NCI-H1048 (cell line): ENCODE results near the gene ADAM11.
A peak's percentile ranks its signal among the peaks of the same experiment; 100 is the strongest.
"Not testable (repeated sequence)": the region's sequence is repeated elsewhere in the genome, so short reads cannot be mapped to it uniquely, and the experiment has no call there.

Experiments
- DNase-seq: peaks from one replicate; lab custom pipeline; 2025; lab: John Stamatoyannopoulos, UW

Gene ADAM11

GRCh38 chr17:44795421-44795820 lies 36.6 kb downstream of the ADAM11 start:
- DNase-seq = no peak

DNA sequence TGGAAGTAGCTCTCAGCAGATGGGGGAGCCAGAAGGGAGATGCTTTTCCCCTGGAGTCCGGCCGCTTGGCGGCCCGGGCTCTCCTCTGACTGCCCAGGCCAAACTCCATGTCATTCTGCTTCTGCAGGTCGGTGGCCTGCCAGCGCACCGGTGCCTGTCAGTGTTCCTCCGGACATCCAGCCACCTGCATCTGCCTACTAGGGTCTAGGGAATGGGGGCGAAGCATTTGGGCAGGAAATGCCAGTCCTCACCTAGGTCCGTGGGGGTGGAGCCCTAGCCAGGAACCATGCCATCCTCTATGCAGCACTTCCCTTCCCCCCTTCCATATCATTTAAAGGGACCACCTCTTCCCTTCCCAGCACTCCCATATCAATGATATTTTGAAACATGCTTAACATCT lies 37.1 kb downstream of the ADAM11 start:
- DNase-seq = no peak

DNA sequence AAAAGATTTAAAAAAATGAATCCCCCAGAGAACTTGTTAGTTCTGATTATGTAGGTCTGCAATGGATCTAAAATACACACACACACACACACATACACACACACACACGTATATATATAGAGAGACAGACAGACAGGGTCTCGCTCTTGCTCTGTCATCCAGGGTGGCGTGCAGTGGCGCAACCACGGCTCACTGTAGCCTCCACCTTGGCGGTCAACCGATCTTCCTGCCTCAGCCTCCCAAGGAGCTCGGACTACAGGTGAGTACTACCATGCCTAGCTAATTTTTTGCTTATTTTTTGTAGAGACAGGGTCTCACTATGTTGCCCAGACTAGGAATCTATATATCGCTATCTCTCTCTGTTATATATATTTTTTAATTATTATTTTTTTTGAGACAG lies 37.9 kb downstream of the ADAM11 start:
- DNase-seq = no peak

GRCh38 chr17:44797802-44798201 lies 39.0 kb downstream of the ADAM11 start:
- no peak for DNase-seq

- no peak for DNase-seq
Measured at GRCh38 chr17:44798356-44798755, 39.6 kb downstream of the ADAM11 start.

DNA sequence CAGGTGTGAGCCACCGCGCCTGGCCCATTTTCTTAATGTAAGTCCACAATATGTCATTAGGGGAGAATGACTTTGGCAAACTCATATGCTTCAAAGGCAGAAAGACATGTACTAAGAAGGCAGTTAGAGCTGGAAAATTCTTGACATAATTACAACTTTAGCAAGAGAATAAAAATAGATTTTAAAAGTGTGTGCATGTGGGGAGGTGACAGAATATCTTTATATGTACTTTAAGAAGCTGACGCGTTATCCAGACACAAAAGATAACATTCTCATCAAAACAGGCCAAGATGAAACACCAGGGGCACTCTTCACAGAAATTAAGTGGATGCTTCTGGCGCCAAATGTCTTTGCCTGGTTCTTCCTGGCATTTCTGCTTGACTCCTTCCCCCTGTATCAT lies 43.1 kb downstream of the ADAM11 start:
- no peak for DNase-seq

DNA sequence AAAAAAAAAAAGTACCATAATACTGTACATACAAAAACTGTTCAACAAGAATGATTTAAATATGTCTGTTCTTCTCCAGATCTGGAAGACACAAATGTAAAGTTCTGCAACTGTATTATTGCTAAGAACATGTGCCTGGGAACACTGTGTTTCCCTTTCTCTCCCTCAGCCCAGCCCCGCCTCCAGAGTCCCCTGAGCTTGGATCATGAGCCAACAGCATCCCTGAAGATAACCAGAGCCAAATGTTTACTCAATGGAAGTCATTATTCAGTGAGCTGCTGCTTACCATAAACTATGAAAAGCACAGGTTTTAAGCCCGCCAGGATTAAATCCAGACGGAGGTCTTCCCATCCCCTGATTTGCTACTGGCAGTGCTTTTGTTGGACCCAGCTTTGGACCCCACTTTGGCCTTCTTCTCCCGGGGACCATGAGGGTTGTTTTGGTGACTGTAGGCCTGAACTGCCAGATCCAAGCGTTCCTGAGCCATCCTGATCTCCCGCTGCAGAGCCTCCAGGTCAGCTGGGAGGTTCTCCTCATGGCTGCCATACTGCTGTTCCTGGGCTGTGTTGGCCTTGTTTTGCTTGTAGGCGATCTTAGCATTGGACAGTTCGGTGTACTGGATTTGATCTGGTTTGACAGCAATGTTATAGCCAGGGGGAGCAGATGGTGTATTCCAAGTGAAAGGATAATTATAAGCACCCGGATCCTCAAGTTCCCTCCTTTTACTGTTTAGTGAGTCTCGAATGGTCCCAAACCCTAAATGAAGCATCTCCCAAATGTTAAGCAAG lies 45.7 kb downstream of the ADAM11 start:
- no peak for DNase-seq

- DNase-seq = no peak
Measured at GRCh38 chr17:44807093-44807816, 48.5 kb downstream of the ADAM11 start.

GRCh38 chr17:44807817-44808155 lies 49.0 kb downstream of the ADAM11 start:
- DNase-seq = no peak

DNA sequence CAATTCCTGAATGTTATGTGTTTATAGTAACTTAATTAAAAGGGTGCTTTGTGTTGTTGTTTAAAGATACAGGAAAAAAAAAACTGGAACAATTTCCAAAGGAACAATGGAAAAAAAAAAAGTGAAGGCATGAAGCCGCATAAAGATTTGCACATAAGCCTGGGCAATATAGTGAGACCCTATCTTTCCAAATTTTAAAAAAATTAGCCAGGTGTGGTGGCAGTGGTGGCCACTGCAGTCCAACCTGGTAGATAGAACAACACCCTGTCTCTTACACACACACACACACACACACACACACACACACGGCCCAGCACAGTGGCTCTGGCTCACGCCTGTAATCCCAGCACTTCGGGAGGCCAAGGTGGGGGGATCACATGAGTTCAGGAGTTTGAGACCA lies 49.4 kb downstream of the ADAM11 start:
- DNase-seq = no peak

- not testable (repeated sequence) for DNase-seq
Measured at GRCh38 chr17:44808656-44809388, 50.0 kb downstream of the ADAM11 start.

DNA sequence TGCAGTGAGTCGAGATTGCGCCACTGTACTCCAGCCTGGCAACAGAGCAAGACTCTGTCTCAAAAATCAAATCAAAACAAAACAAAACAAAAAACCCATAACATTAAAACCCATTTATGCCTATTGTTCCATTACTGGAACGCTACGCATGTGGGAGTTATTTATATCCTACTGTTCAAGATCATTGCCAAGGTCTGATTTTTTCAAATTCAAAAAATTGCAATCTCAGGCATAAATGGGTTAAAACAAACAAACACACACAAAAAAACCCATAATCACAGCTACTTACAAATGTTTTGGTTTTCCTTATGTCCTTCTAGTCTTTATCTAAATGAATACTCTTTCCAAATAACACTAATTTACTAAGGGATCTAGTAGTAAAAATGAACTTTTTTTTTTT lies 53.5 kb downstream of the ADAM11 start:
- no peak for DNase-seq

DNA sequence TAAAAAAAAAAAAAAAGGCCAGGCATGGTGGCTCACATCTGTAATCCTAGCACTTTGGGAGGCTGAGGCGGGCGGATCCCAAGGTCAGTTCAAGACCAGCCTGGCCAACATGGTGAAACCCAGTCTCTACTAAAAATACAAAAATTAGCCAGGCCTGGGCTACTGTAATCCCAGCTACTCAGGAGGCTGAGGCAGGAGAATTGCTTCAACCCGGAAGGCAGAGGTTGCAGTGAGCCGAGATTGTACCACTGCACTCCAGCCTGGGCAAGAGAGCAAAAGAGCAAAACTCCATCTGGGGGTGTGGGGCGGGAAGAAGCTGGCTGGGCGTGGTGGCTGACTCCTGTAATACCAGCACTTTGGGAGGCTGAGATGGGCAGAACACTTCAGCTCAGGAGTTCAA lies 59.7 kb downstream of the ADAM11 start:
- DNase-seq = not testable (repeated sequence)

DNA sequence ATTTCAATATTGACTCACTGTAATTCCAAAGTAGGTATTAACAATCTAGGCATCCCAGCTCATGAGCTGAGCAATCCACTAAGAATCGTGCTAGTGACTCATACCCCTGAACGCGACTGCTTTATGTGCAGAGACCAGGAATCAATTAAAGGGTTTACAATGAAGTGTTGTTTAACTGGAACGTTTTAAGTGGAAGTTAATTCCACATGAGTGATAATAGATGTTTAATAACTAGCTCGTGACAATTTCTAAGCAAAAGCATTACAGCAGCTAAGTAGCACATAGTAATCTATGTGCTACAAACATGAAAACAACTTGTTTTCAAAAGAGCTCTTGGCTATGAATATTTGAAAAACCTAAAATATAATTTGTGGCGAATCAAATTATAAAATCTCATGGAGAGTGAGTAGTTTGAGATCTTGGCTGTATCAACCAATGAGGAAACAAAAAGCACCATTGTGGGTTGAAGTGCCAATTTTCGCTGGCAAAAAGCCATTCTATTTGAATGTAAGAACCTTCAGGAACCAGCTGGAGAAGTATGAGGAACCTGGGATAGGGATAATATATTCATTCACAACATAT lies 61.9 kb downstream of the ADAM11 start:
- peak; percentile 85 for DNase-seq

- DNase-seq = not testable (repeated sequence)
Measured at GRCh38 chr17:44825236-44825635, 66.4 kb downstream of the ADAM11 start.

DNA sequence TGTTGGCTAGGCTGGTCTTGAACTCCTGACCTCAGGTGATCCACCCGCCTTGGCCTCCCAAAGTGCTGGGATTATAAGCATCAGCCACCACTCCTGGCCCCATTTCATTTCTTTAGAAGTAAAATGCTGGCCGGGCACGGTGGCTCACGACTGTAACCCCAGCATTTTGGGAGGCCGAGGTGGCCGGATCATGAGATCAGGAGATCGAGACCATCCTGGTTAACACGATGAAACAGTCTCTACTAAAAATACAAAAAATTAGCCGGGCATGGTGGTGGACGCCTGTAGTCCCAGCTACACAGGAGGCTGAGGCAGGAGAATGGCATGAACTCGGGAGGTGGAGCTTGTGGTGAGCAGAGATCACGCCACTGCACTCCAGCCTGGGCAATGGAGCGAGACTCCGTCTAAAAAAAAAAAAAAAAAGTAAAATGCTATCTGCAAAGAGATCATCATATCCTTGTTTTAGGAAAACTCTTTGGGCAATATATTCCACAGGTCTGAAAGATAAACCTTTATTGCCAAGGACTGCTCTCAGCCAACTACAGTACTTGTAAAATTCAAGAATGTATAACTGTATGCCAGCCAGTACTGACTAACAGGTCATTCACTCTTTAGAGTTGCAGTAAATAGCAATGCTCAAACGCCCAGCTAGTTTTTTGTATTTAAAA lies 67.5 kb downstream of the ADAM11 start:
- DNase-seq = no peak

- no peak for DNase-seq
Measured at GRCh38 chr17:44827863-44828262, 69.1 kb downstream of the ADAM11 start.

GRCh38 chr17:44828919-44829522 lies 70.2 kb downstream of the ADAM11 start:
- DNase-seq = no peak

DNA sequence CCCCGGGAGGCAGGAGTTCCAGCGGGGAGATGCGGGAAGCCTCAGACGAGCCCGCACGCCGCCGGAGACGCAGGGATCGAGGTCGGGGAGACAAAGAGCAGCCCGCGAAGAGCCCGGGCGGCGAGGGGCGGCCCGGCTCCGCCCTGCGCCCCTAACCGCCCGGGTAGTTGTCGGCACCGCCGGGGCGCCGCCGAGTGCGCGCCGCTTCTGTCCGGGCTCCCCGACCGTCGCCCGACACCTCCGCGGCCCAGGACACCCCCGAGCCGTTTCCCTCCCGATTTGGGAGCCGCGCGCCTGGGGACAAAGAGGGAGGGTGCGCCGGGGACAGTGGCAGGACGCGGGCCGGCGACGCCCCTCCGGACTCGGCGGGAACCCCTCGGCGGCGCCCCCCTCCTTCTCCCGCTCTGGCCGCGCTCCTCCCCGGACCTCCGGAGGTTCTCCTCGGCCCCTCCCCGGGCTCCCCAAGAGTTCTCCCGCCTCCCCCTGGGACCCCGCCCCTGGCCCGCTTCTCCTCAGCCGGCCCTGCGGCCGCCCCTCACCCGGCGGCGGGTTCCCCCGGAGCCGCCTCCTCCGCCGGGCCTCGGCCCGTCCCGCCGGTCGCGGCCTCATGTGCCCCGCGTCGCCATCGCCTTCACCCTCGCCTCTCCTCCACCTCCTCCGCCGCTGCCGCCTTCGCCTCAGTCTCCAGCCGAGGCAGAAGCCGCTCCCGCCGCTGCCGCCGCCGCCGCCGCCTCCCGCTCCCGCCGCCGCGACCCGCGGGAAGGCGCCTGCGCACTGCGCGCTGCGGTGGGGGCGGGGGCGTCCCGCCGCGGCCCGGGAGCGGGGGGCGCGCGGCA lies 71.0 kb downstream of the ADAM11 start, which contains the start of gene GJC1:
GJC1 (minus strand) TSS at position 765 of the 836 bp plus-strand sequence. CDS start 24,470 bp downstream, outside the sequence.
- DNase-seq = no peak
